Vagina (tissue), 2 donors: ENCODE results near the gene PHF13. TPM values are rescaled to one million over a fixed set of nuclear protein-coding genes. Genes with fewer than 3 reads are reported as not detected.

Experiments
- DNase-seq, 2 donors: peaks; one replicate each; pipeline ENCODE4 v3.0.0-alpha.2; 2017; ENCODE audit errors: extremely low spot score in 2 of 2
- H3K27ac ChIP-seq: fragments of 200-600 bp; sonication (generic); one replicate; pipeline ENCODE4 v1.5.1; 2019
- H3K27me3 ChIP-seq: fragments of 200-600 bp; sonication (generic); one replicate; pipeline ENCODE4 v1.5.1; 2019
- H3K36me3 ChIP-seq, 2 donors: fragments of 200-600 bp; sonication (generic); one replicate each; pipeline ENCODE4 v1.5.1; 2017 to 2019
- H3K4me1 ChIP-seq: fragments of 200-600 bp; sonication (generic); one replicate; pipeline ENCODE4 v1.5.1; 2019
- H3K4me3 ChIP-seq, 2 donors: fragments of 200-600 bp; sonication (generic); 1 replicate in 1 of 2; 2 replicates in 1 of 2; pipeline ENCODE4 v1.5.1; 2016 to 2019
- H3K9me3 ChIP-seq: fragments of 200-600 bp; sonication (generic); one replicate; pipeline ENCODE4 v1.5.1; 2019
- POLR2A ChIP-seq, 2 donors: fragments of 450-650 bp; IDR thresholded peaks; one replicate each; pipeline ENCODE4 v1.6.1; 2017; ENCODE audit warnings: antibody characterized with exemption in 2 of 2, mild to moderate bottlenecking in 2 of 2, moderate library complexity in 2 of 2
- POLR2AphosphoS5 ChIP-seq, 2 donors: sonication (generic); formaldehyde crosslinking; IDR thresholded peaks; one replicate each; pipeline ENCODE4 v1.9.0; 2017; ENCODE audit warnings: antibody characterized with exemption in 2 of 2, mild to moderate bottlenecking in 2 of 2, low read depth in 1 of 2; ENCODE audit not compliant: insufficient read depth in 1 of 2
- intact Hi-C: fragments of 100-400 bp; cut with DNase I; formaldehyde crosslinking; loops from one replicate; pipeline ENCODE4 v1.15.1; 2023
- total RNA-seq: library from RNA; depleted of rRNA; stranded (reverse); fragments of >200 nt; gene quantifications from one replicate; pipeline ENCODE4 v1.2.3, GENCODE V29; 2016
- TF ChIP-seq, protein P1 (sequence below), 3 experiments: fragments of 450-650 bp in 2 of 3; fragments of 200-600 bp in 1 of 3; sonication (generic) in 1 of 3; IDR thresholded peaks; one replicate each; pipeline ENCODE4 v1.5.1; 2017 to 2019; ENCODE audit warnings: antibody characterized with exemption in 3 of 3, mild to moderate bottlenecking in 2 of 3, moderate library complexity in 2 of 3

The PHF13 gene
- total RNA-seq, 1 donor from 2014 or later, result 21.6 TPM

DNA sequence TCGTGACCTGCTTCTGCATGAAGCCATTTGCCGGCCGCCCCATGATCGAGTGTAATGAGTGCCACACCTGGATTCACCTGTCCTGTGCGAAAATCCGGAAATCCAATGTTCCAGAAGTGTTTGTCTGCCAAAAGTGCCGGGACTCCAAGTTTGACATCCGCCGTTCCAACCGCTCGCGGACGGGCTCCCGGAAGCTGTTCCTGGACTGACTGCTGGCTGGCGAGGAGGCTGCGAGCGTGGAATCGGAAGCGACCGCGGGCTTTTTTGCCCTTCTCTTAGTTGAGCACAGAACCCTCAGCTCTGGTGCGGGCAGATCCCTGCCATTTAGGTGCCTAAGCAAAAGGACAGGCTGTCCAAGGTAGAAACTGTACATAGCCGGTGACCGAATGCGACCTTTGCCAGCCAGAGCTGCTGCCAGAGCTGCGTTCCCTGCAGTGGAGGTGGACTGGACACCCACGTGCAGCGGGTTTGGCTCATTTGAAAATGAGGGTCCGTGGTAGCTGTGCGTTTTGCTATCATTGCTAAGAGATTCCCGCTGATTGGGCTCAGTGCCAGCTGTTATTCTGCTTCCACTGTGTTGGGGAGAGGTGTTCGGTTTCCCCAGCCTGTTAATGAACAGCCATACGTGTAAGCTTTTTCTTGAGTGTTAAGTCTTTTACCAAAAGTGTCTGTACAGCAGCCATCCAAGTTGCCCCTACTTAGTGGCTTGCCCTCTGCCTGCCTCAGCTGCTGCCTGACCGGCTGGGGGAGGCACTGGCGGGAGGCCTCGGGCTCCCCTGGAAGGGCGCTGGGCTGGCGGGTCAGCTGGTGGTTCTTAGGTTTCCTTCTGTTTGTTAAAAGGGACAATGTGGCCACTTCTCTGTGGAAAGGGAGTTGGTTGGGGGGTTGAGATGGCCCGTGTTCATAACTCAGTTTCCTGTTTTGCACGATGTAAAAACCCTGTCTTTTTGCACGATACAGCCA lies 8.2 kb downstream of the PHF13 start:
- no peaks in the 10 kb centered on the region for H3K9me3 ChIP-seq
- H3K27me3 ChIP-seq, result no peaks in the 10 kb centered on the region
- peaks cover 44% of the 10 kb centered on the region for H3K4me1 ChIP-seq
- peaks cover 0 to 40% of the 10 kb centered on the region in 2 donors for H3K36me3 ChIP-seq
- no peak overlapping the region for H3K4me3 ChIP-seq
- intact Hi-C loops, result no loop called here
- TF ChIP-seq, protein P1, sequence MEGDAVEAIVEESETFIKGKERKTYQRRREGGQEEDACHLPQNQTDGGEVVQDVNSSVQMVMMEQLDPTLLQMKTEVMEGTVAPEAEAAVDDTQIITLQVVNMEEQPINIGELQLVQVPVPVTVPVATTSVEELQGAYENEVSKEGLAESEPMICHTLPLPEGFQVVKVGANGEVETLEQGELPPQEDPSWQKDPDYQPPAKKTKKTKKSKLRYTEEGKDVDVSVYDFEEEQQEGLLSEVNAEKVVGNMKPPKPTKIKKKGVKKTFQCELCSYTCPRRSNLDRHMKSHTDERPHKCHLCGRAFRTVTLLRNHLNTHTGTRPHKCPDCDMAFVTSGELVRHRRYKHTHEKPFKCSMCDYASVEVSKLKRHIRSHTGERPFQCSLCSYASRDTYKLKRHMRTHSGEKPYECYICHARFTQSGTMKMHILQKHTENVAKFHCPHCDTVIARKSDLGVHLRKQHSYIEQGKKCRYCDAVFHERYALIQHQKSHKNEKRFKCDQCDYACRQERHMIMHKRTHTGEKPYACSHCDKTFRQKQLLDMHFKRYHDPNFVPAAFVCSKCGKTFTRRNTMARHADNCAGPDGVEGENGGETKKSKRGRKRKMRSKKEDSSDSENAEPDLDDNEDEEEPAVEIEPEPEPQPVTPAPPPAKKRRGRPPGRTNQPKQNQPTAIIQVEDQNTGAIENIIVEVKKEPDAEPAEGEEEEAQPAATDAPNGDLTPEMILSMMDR (IDR thresholded peaks at IDR 0.05), result no peak
- TF ChIP-seq POLR2AphosphoS5 (IDR thresholded peaks at IDR 0.05; ENCODE audit: insufficient read depth in 1 of 2, low read depth in 1 of 2), result no peak
- TF ChIP-seq POLR2A (IDR thresholded peaks at IDR 0.05), result no peak
- no peak for DNase-seq
- H3K27ac ChIP-seq, result peak overlapping the region; percentile 42

DNA sequence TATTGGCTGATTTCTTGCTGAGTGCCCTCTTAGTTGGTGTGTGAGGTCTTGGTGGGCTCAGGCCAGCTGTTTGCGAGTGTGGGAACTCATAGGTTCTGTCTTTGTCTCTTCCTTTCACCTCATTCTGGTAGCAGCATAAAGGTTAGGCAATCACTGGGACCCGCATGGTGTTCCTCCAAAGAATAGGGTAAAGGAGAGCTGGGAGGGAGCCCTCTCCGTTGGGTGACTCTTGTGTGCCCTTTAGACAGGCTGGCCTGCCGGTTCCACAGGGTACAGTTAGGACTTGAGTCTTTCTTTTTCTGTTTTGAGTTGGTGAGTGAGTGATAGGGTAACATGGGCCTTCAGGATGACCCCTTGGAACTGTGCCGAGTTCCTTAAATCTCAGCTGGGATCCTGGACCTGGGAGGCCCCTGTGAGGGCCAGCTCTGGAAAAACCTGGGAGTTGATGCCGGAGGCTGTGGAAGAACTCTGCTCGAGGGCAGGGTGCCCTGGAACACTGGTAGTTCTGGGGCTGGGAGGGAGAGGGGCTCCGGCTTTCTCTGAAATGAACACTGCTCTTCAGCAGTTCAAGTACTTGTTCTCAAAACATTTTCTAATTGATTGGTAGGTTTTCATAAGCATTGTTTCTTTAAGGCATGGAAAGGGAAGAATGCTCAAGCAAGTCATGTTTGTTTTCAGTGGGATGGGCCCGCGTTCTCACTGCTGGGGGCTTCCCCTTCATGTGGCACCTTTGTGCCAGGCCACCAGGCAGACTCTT lies 9.0 kb downstream of the PHF13 start:
- peaks cover 0 to 38% of the 10 kb centered on the region in 2 donors for H3K36me3 ChIP-seq
- H3K27ac ChIP-seq, result peak overlapping the region; percentile 42
- DNase-seq, result no peak
- intact Hi-C loops, result no loop called here
- H3K27me3 ChIP-seq, result no peaks in the 10 kb centered on the region
- no peaks in the 10 kb centered on the region for H3K9me3 ChIP-seq
- H3K4me3 ChIP-seq, result no peak overlapping the region
- peaks cover 51% of the 10 kb centered on the region for H3K4me1 ChIP-seq
- TF ChIP-seq, protein P1 (IDR thresholded peaks at IDR 0.05), result no peak
- TF ChIP-seq POLR2AphosphoS5 (IDR thresholded peaks at IDR 0.05; ENCODE audit: insufficient read depth in 1 of 2, low read depth in 1 of 2), result no peak
- TF ChIP-seq POLR2A (IDR thresholded peaks at IDR 0.05), result no peak

DNA sequence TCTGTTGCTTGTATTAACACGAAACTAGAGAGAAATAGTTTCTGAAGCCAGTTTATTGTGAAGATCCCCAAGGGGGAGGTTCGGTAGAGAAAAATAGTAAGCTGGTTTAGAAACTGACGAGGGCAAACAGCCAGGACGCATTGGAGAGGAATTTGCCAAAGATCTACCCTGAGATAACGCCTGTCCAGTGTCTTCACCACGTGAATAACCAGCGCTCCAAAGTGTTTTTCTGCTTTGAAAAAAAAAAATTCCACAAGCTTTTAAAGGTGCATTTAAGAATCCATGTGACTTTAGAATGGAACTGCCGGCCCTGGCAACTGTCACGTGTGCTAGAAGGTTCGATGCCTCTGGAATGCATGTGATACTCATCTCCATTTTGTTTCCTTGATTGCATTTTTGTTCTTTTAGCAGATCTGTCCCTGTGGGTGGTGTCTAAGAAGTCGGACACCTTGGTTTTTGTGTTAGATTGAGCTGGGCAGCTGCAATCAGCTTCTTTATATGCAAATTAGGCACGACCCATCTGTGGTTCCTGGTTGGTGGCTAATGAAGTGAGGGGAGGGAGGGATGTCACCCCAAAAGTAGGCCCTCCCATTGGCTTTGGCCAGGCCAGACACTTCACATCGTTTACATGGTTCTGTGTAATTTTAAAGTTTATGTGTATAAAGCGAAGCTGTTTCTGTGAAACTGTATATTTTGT lies 9.9 kb downstream of the PHF13 start:
- peaks cover 0 to 34% of the 10 kb centered on the region in 2 donors for H3K36me3 ChIP-seq
- peaks cover 59% of the 10 kb centered on the region for H3K4me1 ChIP-seq
- no peaks in the 10 kb centered on the region for H3K9me3 ChIP-seq
- DNase-seq, result no peak
- no peaks in the 10 kb centered on the region for H3K27me3 ChIP-seq
- TF ChIP-seq, protein P1 (IDR thresholded peaks at IDR 0.05), result no peak
- TF ChIP-seq POLR2AphosphoS5 (IDR thresholded peaks at IDR 0.05; ENCODE audit: insufficient read depth in 1 of 2, low read depth in 1 of 2), result no peak
- no peak for TF ChIP-seq POLR2A (IDR thresholded peaks at IDR 0.05)
- peak overlapping the region; percentile 74 for H3K27ac ChIP-seq
- intact Hi-C loops, result no loop called here
- H3K4me3 ChIP-seq, result no peak overlapping the region

DNA sequence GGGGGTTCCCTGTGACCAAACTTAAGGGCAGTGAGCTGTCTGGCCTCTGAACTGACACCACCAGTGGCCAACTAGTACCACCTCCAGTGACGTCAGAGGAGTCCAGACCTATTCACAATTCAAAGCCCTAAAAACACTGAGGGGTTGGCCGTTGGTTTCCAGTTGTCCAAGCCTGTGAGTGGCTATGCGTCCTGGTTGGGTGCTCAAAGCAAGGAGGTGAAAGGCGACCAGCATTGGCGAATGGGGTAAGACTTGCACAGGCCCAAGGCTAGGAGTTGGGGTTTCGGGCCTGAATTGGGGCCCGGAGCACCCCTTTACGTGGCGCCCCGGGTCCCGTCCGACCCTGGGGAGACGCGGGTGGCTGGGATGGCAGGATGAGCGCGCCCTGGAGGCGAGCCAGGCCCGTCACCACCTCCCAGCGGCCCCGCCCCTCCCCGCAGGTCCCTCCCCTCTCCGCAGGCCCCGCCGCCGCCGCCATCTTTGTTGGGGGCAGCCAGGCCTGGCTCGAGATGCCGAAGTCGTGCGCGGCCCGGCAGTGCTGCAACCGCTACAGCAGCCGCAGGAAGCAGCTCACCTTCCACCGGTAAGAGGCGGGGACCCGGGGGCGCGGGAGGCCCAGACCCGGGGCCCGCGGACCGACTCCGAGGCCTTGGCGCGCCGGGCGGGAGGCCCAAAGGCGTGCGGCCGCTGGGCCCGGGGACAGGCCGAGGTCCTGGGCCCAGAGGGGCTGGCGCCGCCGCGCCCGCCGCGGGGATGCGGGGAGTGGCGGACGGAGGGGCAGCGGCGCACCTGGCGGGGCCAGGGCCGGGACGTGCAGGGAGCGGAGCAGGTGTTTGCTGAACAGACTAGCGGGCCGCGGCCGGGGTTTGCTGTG lies 11.4 kb downstream of the PHF13 start, which contains the start of gene THAP3:
THAP3 (plus strand) TSS at position 159 of the 874 bp plus-strand sequence; CDS start at position 510, 351 bp downstream.
- TF ChIP-seq POLR2A (IDR thresholded peaks at IDR 0.05), result no peak
- TF ChIP-seq, protein P1 (IDR thresholded peaks at IDR 0.05), result no peak
- TF ChIP-seq POLR2AphosphoS5 (IDR thresholded peaks at IDR 0.05; ENCODE audit: insufficient read depth in 1 of 2, low read depth in 1 of 2), result peak in 1 of 2 donors; percentile 65
- peaks cover 0 to 35% of the 10 kb centered on the region in 2 donors for H3K36me3 ChIP-seq
- DNase-seq, result no peak
- intact Hi-C loops, result no loop called here
- no peaks in the 10 kb centered on the region for H3K9me3 ChIP-seq
- H3K4me3 ChIP-seq, result peak within 1 kb of the TSS; percentile 76 to 96
- peak within 1 kb of the TSS; percentile 74 for H3K27ac ChIP-seq
- no peaks in the 10 kb centered on the region for H3K27me3 ChIP-seq
- H3K4me1 ChIP-seq, result peaks cover 62% of the 10 kb centered on the region
